Transverse colon (tissue), 4 donors: ENCODE results near the gene HOXC13. TPM values are rescaled to one million over a fixed set of nuclear protein-coding genes. Genes with fewer than 3 reads are reported as not detected.

Experiments
- DNase-seq: peaks from one replicate; pipeline ENCODE4 v3.0.0-alpha.2; 2019
- H3K27ac ChIP-seq, 4 donors: fragments of 200-600 bp; sonication (generic); 2 replicates each; pipeline ENCODE4 v1.5.1; 2016 to 2018; ENCODE audit warnings: inconsistent platforms in 4 of 4
- H3K27me3 ChIP-seq: fragments of 200-600 bp; sonication (generic); 2 replicates; pipeline ENCODE4 v1.5.1; 2017; ENCODE audit warnings: inconsistent platforms
- H3K36me3 ChIP-seq, 4 donors: fragments of 200-600 bp; sonication (generic); 2 replicates each; pipeline ENCODE4 v1.5.1; 2017 to 2019; ENCODE audit warnings: inconsistent platforms in 4 of 4
- H3K4me1 ChIP-seq, 4 donors: fragments of 200-600 bp; sonication (generic); 2 replicates each; pipeline ENCODE4 v1.5.1; 2017 to 2020; ENCODE audit warnings: inconsistent platforms in 4 of 4
- H3K4me3 ChIP-seq, 4 donors: fragments of 200-600 bp; sonication (generic); 1 replicate in 1 of 4; 2 replicates in 3 of 4; pipeline versions ENCODE4 v1.5.1 to v1.6.1; 2017 to 2019; ENCODE audit warnings: inconsistent platforms in 4 of 4
- H3K9me3 ChIP-seq, 2 donors: fragments of 200-600 bp; sonication (generic); 2 replicates each; pipeline ENCODE4 v1.5.1; 2017 to 2019; ENCODE audit warnings: inconsistent platforms in 2 of 2
- EP300 ChIP-seq: sonication (generic); formaldehyde crosslinking; IDR thresholded peaks from one replicate; pipeline ENCODE4 v1.6.1; 2017; ENCODE audit warnings: antibody characterized with exemption, low read depth
- POLR2A ChIP-seq: fragments of 450-650 bp; IDR thresholded peaks from one replicate; pipeline ENCODE4 v1.6.1; 2016; ENCODE audit warnings: antibody characterized with exemption, mild to moderate bottlenecking, moderate library complexity
- POLR2AphosphoS5 ChIP-seq, 3 donors: sonication (generic); formaldehyde crosslinking; IDR thresholded peaks; one replicate each; pipeline ENCODE4 v1.6.1; 2016; ENCODE audit warnings: antibody characterized with exemption in 3 of 3
- WGBS, 2 donors: methylation state at CpG; one replicate each; pipeline ENCODE4 v1.1.5; 2018; ENCODE audit warnings: low coverage in 1 of 2; 5-methylcytosine and 5-hydroxymethylcytosine counted together
- in situ Hi-C, 4 donors: fragments of 200-750 bp; cut with MboI; loops; one replicate each; pipeline versions ENCODE4 v1.15.0 to v1.15.1; 2017; ENCODE audit warnings: low sequenced_read_pairs in 3 of 4, low pct_ligation_motif_present in 1 of 4, low pct_unique_long_range_greater_than_20kb in 1 of 4
- intact Hi-C: fragments of 100-400 bp; cut with DNase I; formaldehyde crosslinking; loops from one replicate; pipeline ENCODE4 v1.15.1; 2023; ENCODE audit warnings: low total_unique reads
- total RNA-seq, 4 donors: library from RNA; depleted of rRNA; stranded (reverse); fragments of >200 nt; gene quantifications; one replicate each; pipeline ENCODE4 v1.1.0, GENCODE V29; 2016
- TF ChIP-seq, protein P1 (sequence below), 5 experiments: fragments of 200-600 bp in 3 of 5; fragments of 450-650 bp in 2 of 5; sonication (generic) in 3 of 5; IDR thresholded peaks; 1 replicate in 2 of 5; 2 replicates in 3 of 5; pipeline ENCODE4 v1.5.1; 2016 to 2017; ENCODE audit warnings: antibody characterized with exemption in 5 of 5, inconsistent platforms in 3 of 5, mild to moderate bottlenecking in 2 of 5, moderate library complexity in 1 of 5

The HOXC13 gene
- total RNA-seq, 4 donors from 2014 or later: not detected

DNA sequence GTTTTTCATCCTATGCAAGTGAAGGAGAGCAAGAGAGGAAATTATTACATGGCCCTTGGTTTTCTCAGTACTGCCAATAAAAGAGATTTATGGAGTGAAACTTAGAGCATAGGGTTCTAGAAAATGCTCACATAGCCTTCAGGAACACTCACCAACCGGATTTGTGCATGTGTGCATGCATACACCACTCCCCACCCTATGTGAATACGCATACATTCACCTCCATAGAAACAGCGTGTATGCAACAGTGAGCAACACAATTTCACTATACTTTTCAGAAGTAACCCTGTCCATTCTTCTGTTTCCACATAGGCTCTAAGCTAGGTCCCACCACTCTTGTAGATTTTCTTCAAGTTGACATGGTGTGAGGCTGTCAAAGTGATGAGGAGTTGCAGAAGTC lies 31.5 kb upstream of the HOXC13 start:
- H3K36me3 ChIP-seq: no peaks in the 10 kb centered on the region
- no peak overlapping the region for H3K4me3 ChIP-seq
- peaks cover 76% of the 10 kb centered on the region for H3K27me3 ChIP-seq
- H3K27ac ChIP-seq: no peak overlapping the region
- H3K4me1 ChIP-seq: no peaks in the 10 kb centered on the region
- TF ChIP-seq POLR2A (no peak), POLR2AphosphoS5 (IDR thresholded peaks at IDR 0.05) (no peak)
- 59 to 72% methylated on average over 3 of the region's 3 CpGs for WGBS, 2 donors
- intact Hi-C loops (no loop called here), in situ Hi-C loops (no loop called here)
- H3K9me3 ChIP-seq: no peaks in the 10 kb centered on the region
- DNase-seq: no peak

DNA sequence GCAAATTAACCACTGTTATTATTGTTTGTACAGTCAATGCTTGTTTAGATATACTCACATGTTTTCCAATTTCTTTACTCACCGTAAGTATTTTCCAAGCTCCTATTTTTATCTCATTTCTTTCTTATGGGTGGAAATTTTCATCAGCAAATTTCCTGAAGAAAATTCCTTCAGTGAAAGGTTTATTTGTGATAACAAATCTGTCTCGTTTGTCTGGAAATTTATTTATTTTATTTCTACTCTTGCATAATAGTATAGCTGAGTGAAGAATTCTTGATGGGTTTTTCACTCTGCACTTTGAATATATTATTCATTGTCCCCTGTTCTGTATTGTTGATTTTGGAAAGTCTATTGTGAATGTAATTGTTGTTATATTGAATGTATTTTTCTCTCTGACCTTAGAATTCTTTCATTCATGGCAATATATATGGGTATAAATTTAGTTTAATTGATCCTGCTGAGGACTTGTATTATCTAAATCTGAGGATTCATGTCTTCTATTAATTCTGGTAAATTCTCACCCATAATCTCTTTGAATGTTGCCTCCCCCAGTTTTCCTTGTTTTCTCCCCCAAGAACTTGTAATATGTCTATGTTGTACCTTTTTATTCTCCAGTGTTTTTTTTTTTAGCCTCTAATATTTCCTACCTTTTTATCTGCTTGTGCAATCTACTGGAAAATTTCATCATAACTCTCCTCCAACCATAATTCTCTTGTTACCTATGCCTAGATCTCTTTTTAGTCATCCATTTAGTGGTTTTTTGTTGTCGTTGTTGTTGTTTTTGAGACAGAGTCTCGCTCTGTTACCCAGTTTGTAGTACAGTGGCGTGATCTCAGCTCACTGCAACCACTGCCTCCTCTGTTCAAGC lies 21.6 kb upstream of the HOXC13 start:
- Histone ChIP-seq H3K36me3 (no peaks in the 10 kb centered on the region), H3K4me3 (no peak overlapping the region), H3K4me1 (no peaks in the 10 kb centered on the region), H3K9me3 (no peaks in the 10 kb centered on the region), H3K27ac (no peak overlapping the region), H3K27me3 (peaks cover 99% of the 10 kb centered on the region)
- no peak for TF ChIP-seq POLR2AphosphoS5 (IDR thresholded peaks at IDR 0.05)
- no peak for TF ChIP-seq EP300
- TF ChIP-seq, protein P1, sequence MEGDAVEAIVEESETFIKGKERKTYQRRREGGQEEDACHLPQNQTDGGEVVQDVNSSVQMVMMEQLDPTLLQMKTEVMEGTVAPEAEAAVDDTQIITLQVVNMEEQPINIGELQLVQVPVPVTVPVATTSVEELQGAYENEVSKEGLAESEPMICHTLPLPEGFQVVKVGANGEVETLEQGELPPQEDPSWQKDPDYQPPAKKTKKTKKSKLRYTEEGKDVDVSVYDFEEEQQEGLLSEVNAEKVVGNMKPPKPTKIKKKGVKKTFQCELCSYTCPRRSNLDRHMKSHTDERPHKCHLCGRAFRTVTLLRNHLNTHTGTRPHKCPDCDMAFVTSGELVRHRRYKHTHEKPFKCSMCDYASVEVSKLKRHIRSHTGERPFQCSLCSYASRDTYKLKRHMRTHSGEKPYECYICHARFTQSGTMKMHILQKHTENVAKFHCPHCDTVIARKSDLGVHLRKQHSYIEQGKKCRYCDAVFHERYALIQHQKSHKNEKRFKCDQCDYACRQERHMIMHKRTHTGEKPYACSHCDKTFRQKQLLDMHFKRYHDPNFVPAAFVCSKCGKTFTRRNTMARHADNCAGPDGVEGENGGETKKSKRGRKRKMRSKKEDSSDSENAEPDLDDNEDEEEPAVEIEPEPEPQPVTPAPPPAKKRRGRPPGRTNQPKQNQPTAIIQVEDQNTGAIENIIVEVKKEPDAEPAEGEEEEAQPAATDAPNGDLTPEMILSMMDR (IDR thresholded peaks at IDR 0.05): no peak
- TF ChIP-seq POLR2A: no peak
- in situ Hi-C loops (no loop called here), intact Hi-C loops (no loop called here)
- DNase-seq: no peak
- 68 to 76% methylated on average over 5 of the region's 5 CpGs for WGBS, 2 donors

DNA sequence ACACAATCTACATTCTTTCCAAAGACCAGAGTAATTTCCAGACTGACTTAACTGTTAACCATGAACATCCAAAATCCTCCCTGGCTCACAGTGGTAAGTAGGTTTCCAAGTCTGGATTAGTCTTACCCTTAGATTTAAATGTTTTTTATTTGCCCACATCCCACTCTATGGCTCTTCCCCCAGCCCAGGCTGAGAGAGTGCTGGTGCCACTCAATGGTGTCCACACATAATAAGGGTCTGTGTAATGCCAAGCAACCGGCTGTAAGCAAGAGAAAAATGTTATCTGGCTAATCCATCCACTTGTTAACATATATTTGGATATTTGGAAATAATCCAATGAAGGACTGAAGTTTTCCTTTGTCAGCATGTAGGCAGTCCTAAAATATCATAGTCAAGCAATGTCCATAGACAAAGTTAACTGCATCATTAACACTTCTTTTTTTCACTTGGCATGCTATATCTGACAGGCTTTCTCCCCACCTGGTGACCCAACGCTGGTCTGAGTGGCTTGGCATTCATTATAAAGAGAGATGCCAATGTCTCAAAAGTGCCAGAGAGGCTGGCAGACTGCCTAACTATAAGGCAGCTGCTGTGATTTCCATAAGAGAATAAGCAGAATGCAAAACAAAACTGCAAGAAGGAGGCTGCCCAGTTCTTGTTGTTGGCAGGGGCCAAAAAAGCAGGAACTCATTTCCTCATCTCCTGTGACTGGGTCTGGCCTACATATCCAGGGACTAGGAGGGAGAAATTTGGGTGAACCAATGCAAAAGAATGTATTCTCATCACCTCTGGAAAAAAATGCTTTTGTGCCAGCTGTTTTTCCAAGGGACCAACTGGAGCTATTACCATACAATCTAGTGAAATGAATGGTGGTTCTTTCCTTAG lies 13.9 kb upstream of the HOXC13 start:
- in situ Hi-C loops: no loop called here
- Histone ChIP-seq H3K36me3 (no peaks in the 10 kb centered on the region), H3K27ac (no peak overlapping the region), H3K4me3 (no peak overlapping the region), H3K27me3 (peaks cover 99% of the 10 kb centered on the region), H3K4me1 (peaks cover 0 to 3% (median 0%) of the 10 kb centered on the region in 4 donors), H3K9me3 (no peaks in the 10 kb centered on the region)
- intact Hi-C loops: no loop called here
- no peak for DNase-seq
- TF ChIP-seq, protein P1 (IDR thresholded peaks at IDR 0.05): no peak
- 9 to 49% methylated on average over 1 to 2 of the region's 2 CpGs for WGBS, 2 donors

DNA sequence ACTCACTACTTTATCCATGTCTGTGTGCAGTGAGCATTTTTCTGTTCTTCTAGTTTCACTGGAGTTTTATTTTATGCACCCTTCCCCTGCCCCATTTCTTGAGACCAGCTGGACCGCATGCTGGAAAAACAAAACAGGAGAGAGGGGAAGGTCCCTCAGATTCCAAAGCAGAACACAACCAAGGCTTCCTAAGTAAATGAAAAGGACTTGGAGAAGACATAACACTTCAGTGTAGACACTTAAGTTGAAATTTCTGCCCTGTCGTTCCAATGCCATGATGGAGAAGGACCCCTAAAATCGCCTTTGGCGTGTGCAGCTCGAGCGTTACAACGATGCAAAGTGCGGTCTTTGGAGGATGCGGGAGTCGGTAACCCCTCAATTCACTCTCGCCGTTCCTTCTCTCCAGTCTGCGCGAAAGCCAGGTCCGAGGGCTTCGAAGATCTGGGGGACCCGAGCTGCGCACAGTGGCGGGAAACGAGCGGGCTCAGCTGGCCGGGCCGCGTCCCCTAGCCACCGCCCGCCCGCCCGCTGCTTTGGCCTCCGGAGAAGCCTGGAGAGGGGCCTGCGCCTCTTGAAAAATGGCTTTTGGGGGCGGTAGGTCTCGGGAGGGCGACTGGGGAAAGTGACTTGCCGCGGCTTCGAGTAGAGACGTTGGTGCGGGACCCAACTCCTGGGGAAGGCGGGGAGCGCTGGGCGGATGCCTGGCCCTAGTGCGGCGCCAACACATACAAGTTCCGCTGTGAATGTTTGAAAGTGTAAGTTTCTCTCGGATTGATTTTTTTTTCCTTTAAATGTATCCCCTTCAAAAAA lies 11.2 kb upstream of the HOXC13 start:
- H3K4me1 ChIP-seq: peaks cover 0 to 3% (median 0%) of the 10 kb centered on the region in 4 donors
- H3K9me3 ChIP-seq: no peaks in the 10 kb centered on the region
- WGBS, 2 donors: 27 to 31% methylated on average over 9 to 38 of the region's 45 CpGs
- no peak for TF ChIP-seq POLR2A
- no peak for TF ChIP-seq POLR2AphosphoS5 (IDR thresholded peaks at IDR 0.05)
- no peak for TF ChIP-seq EP300
- TF ChIP-seq, protein P1 (IDR thresholded peaks at IDR 0.05): no peak
- in situ Hi-C loops (no loop called here), intact Hi-C loops (no loop called here)
- no peak overlapping the region for H3K4me3 ChIP-seq
- peaks cover 100% of the 10 kb centered on the region for H3K27me3 ChIP-seq
- no peak for DNase-seq
- H3K27ac ChIP-seq: no peak overlapping the region
- no peaks in the 10 kb centered on the region for H3K36me3 ChIP-seq
